ENCODE results near the gene RPL28. TPM values are rescaled to one million over a fixed set of nuclear protein-coding genes. Genes with fewer than 3 reads are reported as not detected.

RPL28 gene
- total and polyA plus RNA-seq, 2 of the 13 experiments (the other 11 are each of a cell fraction or from before 2014, with no cell fraction given), result 105 to 420 TPM

DNA sequence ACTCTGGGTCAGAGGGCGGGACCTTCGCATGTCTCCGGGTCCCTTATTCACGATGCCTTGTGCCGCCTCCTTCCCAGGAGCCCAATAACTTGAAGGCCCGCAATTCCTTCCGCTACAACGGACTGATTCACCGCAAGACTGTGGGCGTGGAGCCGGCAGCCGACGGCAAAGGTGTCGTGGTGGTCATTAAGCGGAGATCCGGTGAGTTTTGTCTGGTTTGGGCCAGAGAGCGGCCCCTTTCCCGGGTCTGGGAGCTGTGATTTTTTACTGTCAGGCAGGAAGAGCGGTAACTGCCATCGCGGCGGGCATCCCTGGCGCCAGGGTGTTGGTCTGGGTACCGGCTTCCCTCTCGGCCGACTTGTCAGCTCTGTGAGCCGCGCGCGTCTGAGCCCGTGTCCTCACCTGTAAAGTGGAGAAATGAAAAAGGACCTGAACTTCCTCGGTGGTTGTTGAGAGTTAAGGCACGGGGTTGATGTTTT lies 800 bp downstream of the RPL28 start (continued):
- TF ChIP-seq ZNF672 (CRISPR knock-in tag; IDR thresholded peaks at IDR 0.05), result 0 out of 2 replicates have a peak, but pooled peaks have one; percentile 10
- TF ChIP-seq, protein P1, sequence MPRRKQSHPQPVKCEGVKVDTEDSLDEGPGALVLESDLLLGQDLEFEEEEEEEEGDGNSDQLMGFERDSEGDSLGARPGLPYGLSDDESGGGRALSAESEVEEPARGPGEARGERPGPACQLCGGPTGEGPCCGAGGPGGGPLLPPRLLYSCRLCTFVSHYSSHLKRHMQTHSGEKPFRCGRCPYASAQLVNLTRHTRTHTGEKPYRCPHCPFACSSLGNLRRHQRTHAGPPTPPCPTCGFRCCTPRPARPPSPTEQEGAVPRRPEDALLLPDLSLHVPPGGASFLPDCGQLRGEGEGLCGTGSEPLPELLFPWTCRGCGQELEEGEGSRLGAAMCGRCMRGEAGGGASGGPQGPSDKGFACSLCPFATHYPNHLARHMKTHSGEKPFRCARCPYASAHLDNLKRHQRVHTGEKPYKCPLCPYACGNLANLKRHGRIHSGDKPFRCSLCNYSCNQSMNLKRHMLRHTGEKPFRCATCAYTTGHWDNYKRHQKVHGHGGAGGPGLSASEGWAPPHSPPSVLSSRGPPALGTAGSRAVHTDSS (CRISPR knock-in tag; conservative IDR thresholded peaks at IDR 0.05), result no peak
- 0 out of 2 replicates have a peak, but pooled peaks have one; percentile 10 for TF ChIP-seq HOXA5 (CRISPR knock-in tag; IDR thresholded peaks at IDR 0.05)
- TF ChIP-seq, protein P2, sequence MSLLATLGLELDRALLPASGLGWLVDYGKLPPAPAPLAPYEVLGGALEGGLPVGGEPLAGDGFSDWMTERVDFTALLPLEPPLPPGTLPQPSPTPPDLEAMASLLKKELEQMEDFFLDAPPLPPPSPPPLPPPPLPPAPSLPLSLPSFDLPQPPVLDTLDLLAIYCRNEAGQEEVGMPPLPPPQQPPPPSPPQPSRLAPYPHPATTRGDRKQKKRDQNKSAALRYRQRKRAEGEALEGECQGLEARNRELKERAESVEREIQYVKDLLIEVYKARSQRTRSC (CRISPR knock-in tag; IDR thresholded peaks at IDR 0.05; ENCODE audit: low read depth), result 0 out of 2 replicates have a peak, but pooled peaks have one; percentile 16
- TF ChIP-seq PAX8 (CRISPR knock-in tag; IDR thresholded peaks at IDR 0.05; ENCODE audit: borderline replicate concordance), result peak; percentile 38; the same call in 1 of the 2 replicates
- 0 out of 2 replicates have a peak, but pooled peaks have one; percentile 73 for TF ChIP-seq ZNF678 (CRISPR knock-in tag; IDR thresholded peaks at IDR 0.05)
- peak; percentile 92; the same call in 1 of the 2 replicates for TF ChIP-seq ZNF383 (CRISPR knock-in tag; IDR thresholded peaks at IDR 0.05; ENCODE audit: borderline replicate concordance)
- no peak for TF ChIP-seq SRY (CRISPR knock-in tag; IDR thresholded peaks at IDR 0.05)

DNA sequence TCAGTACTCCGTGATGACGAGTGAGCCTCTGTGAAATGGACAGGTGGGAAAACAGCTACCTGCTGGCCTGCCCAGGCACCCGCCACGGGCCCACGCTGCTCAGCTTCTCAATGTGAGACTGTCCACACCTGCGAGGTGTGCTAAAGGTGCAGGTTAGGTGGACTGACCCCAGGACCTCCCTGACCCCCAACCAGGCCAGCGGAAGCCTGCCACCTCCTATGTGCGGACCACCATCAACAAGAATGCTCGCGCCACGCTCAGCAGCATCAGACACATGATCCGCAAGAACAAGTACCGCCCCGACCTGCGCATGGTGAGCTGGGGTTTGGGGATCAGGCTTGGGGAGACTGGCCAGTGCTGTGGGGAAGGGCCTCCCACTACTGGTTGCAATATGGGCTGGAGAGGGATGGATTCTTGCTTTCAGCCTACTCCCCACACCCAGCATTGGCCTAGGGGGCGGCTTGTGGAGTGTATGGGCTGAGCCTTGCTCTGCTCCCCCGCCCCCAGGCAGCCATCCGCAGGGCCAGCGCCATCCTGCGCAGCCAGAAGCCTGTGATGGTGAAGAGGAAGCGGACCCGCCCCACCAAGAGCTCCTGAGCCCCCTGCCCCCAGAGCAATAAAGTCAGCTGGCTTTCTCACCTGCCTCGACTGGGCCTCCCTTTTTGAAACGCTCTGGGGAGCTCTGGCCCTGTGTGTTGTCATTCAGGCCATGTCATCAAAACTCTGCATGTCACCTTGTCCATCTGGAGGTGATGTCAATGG lies 2.2 kb downstream of the RPL28 start:
- BruUV-seq (replicated peaks), result no TSS peak
- ChIA-PET POLR2A (interaction anchor here (1.4 to 9.7 kb wide), 8 partner anchors 12 to 129 kb away, joined by 3 to 62 read pairs (median 6); partner anchors contain the start of genes HSPBP1, KMT5C and UBE2S), CTCF (ENCODE audit: low intra/inter-chr PET ratio, low total read pairs) (no interaction called here)
- in situ Hi-C loops (cut with HindIII; ENCODE audit: extremely low pct_ligation_motif_present, low pct_unique_long_range_greater_than_20kb), result no loop called here
- Histone ChIP-seq H4K20me1 (ENCODE audit: insufficient read depth, low read length) (peaks cover 48% of the 10 kb centered on the region), H2AFZ (ENCODE audit: low read length) (no peak overlapping the region), H3K79me2 (ENCODE audit: insufficient read depth, low read length) (peaks cover 30% of the 10 kb centered on the region), H3K27ac (ENCODE audit: extremely low read length, insufficient read depth, low read length) (no peak overlapping the region), H3K9ac (ENCODE audit: insufficient read depth, low read depth, low read length) (peak overlapping the region; percentile 96), H3K36me3 (replicated peaks in 1 of 2; ENCODE audit: control insufficient read depth in 1 of 2, insufficient read depth in 2 of 2, low read length in 2 of 2) (peaks cover 16 to 35% of the 10 kb centered on the region in 2 experiments), H3K4me2 (ENCODE audit: low read depth, low read length) (peak overlapping the region; percentile 96), H3K4me3 (replicated peaks in 1 of 3; ENCODE audit: insufficient read depth in 1 of 3, low read depth in 2 of 3, low read length in 3 of 3) (peak overlapping the region; percentile 86 to 100 (median 89)), H3K4me1 (ENCODE audit: insufficient read depth, low read length) (peaks cover 47% of the 10 kb centered on the region), H3K9me3 (ENCODE audit: low read length) (no peaks in the 10 kb centered on the region), H3K27me3 (ENCODE audit: control insufficient read depth in 1 of 2, insufficient read depth in 2 of 2, low read length in 2 of 2) (no peaks in the 10 kb centered on the region; a peak in 1 of 5 replicates)
- ATAC-seq (no peak), DNase-seq (ENCODE audit: low spot score) (no peak), FAIRE-seq (no peak)
- intact Hi-C loops (cut with micrococcal nuclease; ENCODE audit: unreplicated experiment), result loop anchor here (5.0 kb wide), 1 partner anchor 56 kb away; no protein-coding TSS in a partner anchor
- WGBS (ENCODE audit: low lambda C conversion rate), result 95% methylated on average over 22 of the region's 24 CpGs
- TF ChIP-seq, protein P3, sequence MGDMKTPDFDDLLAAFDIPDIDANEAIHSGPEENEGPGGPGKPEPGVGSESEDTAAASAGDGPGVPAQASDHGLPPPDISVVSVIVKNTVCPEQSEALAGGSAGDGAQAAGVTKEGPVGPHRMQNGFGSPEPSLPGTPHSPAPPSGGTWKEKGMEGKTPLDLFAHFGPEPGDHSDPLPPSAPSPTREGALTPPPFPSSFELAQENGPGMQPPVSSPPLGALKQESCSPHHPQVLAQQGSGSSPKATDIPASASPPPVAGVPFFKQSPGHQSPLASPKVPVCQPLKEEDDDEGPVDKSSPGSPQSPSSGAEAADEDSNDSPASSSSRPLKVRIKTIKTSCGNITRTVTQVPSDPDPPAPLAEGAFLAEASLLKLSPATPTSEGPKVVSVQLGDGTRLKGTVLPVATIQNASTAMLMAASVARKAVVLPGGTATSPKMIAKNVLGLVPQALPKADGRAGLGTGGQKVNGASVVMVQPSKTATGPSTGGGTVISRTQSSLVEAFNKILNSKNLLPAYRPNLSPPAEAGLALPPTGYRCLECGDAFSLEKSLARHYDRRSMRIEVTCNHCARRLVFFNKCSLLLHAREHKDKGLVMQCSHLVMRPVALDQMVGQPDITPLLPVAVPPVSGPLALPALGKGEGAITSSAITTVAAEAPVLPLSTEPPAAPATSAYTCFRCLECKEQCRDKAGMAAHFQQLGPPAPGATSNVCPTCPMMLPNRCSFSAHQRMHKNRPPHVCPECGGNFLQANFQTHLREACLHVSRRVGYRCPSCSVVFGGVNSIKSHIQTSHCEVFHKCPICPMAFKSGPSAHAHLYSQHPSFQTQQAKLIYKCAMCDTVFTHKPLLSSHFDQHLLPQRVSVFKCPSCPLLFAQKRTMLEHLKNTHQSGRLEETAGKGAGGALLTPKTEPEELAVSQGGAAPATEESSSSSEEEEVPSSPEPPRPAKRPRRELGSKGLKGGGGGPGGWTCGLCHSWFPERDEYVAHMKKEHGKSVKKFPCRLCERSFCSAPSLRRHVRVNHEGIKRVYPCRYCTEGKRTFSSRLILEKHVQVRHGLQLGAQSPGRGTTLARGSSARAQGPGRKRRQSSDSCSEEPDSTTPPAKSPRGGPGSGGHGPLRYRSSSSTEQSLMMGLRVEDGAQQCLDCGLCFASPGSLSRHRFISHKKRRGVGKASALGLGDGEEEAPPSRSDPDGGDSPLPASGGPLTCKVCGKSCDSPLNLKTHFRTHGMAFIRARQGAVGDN (CRISPR knock-in tag; IDR thresholded peaks at IDR 0.05), result peak; percentile 8; the same call in 1 of the 2 replicates
- TF ChIP-seq ZBTB42 (CRISPR knock-in tag; IDR thresholded peaks at IDR 0.05), result no peak
- TF ChIP-seq TOPORS (CRISPR knock-in tag; IDR thresholded peaks at IDR 0.05), result 0 out of 2 replicates have a peak, but pooled peaks have one; percentile 54

Data from HepG2 (cell line).